Activated T-cell treated with anti-CD3 and anti-CD28 coated beads, Interleukin-2, amount 50 U/mL, for 4 hours (primary cell): ENCODE measurements around the gene SHANK3. TPM values are rescaled to one million over a fixed set of nuclear protein-coding genes. Genes with fewer than 3 reads are reported as not detected.

Experiments used
- ATAC-seq, 2 donors: fragments of 200-7000 bp; cut with Tn5 transposase; one replicate each; pipeline ENCODE4 v1.10.0; 2021
- DNase-seq: peaks from one replicate; pipeline ENCODE4 v3.0.0-alpha.2; 2020
- H3K27me3 Mint-ChIP-seq: one replicate; pipeline ENCODE4 v1.8.0; 2021; ENCODE audit warnings: low read depth, mixed read lengths
- H3K36me3 Mint-ChIP-seq: one replicate; pipeline ENCODE4 v1.8.0; 2022; ENCODE audit warnings: mixed read lengths; ENCODE audit not compliant: insufficient read depth
- H3K4me1 Mint-ChIP-seq: one replicate; pipeline ENCODE4 v1.8.0; 2021; ENCODE audit warnings: low read depth, mixed read lengths
- H3K4me3 Mint-ChIP-seq: one replicate; pipeline ENCODE4 v1.8.0; 2021; ENCODE audit warnings: mild to moderate bottlenecking, moderate library complexity, mixed read lengths
- H3K9me3 Mint-ChIP-seq: one replicate; pipeline ENCODE4 v1.8.0; 2021; ENCODE audit warnings: mixed read lengths
- total RNA-seq, 3 donors: library from RNA; stranded (reverse); gene quantifications; one replicate each; pipeline ENCODE4 v1.2.1, GENCODE V29; 2021

SHANK3 gene
- total RNA-seq, 3 donors from 2014 or later = 0.05 to 0.24 (median 0.08) TPM

DNA sequence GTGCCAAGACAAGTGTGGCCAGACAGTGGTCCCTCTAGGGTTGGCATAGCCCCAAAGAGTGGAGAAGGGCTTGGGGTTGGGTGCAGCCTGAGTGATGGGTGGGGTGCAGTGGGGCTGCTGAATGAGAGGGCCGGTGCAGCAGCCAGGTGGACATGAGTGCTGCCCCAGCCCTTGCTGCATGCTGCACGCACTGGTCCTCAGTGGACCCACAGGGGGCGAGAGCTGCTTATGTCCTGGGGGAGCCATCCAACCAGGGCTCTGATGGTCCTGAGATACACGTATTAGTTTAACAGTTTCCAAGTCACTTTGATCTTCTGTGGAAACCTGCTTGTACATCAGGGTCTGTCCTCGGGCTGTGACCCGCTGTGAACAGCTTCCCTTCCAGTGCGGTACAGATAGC is 41.5 kb downstream of the SHANK3 start:
- no peaks in the 10 kb centered on the region for H3K9me3 Mint-ChIP-seq
- no peak for ATAC-seq

DNA sequence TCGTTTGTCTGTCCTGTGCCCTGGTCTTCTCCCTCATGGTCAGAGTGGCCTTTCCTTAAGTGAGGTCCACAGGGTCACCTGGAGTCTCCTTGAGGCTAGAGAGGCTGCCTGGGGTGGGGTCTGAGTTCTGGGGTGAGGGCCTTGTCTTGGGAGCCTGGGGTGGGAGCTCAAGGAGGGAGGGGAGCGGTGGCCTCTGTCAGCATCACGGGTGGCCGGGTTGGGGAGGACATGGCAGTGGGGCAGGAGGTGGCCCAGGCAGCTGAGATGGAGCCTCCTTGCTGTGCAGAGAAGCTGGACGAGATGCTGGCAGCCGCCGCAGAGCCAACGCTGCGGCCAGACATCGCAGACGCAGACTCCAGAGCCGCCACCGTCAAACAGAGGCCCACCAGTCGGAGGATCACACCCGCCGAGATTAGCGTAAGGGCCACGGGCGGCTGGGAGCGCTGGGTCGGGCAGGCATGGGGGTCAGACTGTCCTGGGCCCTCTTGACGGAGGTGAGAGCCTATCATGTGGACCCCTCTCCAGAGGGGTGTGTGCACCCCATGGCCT is 42.1 kb downstream of the SHANK3 start:
- no peak for DNase-seq
- Mint-ChIP-seq H3K36me3 (no peaks in the 10 kb centered on the region), H3K4me1 (no peaks in the 10 kb centered on the region), H3K9me3 (no peaks in the 10 kb centered on the region), H3K27me3 (no peaks in the 10 kb centered on the region), H3K4me3 (no peak overlapping the region)
- no peak for ATAC-seq

More for the DNA sequence above, 41.5 kb downstream of the SHANK3 start:
- Mint-ChIP-seq H3K27me3 (no peaks in the 10 kb centered on the region), H3K4me1 (no peaks in the 10 kb centered on the region), H3K36me3 (no peaks in the 10 kb centered on the region), H3K4me3 (no peak overlapping the region)
- no peak for DNase-seq

DNA sequence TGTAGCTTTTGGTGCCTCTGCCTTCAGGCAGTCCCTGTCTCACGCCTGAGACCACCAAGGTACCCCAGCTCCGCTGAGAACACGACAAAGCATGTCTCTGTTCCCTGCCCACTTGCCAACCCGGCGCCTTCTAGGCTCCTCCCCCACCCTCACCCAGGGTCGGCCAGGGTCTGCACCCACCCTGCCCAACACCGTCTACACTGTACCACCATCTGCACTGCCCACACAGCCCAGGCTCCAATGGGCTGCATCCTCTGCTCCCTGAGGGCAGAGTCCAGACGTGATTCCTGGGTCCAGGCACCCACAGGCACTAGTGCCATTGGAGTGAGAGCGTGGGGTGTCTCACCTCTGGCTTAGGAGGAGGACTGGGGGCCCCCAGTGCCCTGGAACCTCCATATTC is 42.6 kb downstream of the SHANK3 start:
- no peaks in the 10 kb centered on the region for H3K36me3 Mint-ChIP-seq
- no peak for ATAC-seq
- H3K4me1 Mint-ChIP-seq = no peaks in the 10 kb centered on the region
- H3K9me3 Mint-ChIP-seq = no peaks in the 10 kb centered on the region
- no peak overlapping the region for H3K4me3 Mint-ChIP-seq
- no peaks in the 10 kb centered on the region for H3K27me3 Mint-ChIP-seq
- no peak for DNase-seq

GRCh38 chr22:50715776-50716175 is 43.2 kb downstream of the SHANK3 start:
- ATAC-seq = no peak
- no peaks in the 10 kb centered on the region for H3K36me3 Mint-ChIP-seq
- H3K4me1 Mint-ChIP-seq = no peaks in the 10 kb centered on the region
- no peak for DNase-seq
- H3K4me3 Mint-ChIP-seq = no peak overlapping the region
- H3K9me3 Mint-ChIP-seq = no peaks in the 10 kb centered on the region
- no peaks in the 10 kb centered on the region for H3K27me3 Mint-ChIP-seq

- Mint-ChIP-seq H3K36me3 (no peaks in the 10 kb centered on the region), H3K9me3 (no peaks in the 10 kb centered on the region), H3K27me3 (no peaks in the 10 kb centered on the region), H3K4me3 (no peak overlapping the region), H3K4me1 (no peaks in the 10 kb centered on the region)
- no peak for DNase-seq
- ATAC-seq = no peak
Observed at GRCh38 chr22:50716290-50717024, 43.8 kb downstream of the SHANK3 start.

DNA sequence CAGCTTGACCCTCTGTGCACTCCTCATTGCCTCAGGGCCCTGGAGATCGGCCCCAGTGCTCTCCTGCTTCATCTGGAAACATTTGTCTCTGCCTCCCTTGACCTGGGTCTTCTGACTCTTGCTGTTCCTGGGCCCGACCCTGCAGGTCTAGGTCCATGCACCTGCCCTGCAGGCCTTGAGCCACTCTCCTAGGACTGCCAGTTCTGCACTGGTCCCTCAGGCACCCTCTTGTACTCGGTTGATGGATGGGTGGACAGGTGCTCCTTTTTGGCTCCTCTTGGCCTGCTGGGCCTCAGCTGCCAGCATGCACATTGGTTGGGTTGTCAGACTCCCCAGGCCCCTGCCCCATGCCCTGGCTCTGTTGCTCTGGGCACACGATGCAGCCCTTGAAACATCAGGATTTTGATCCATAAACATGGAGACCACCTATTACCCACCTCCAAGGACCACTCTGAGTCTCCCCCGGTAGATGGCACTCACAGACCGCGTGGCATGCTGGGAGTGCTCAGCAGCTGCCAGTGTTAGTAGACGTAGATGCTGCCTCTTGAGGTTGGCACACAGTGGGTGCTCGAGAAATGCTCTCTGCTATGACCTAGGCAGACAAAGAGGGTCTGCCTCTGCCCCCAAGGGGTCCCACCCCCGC is 45.2 kb downstream of the SHANK3 start:
- DNase-seq = no peak
- no peaks in the 10 kb centered on the region for H3K9me3 Mint-ChIP-seq
- no peak overlapping the region for H3K4me3 Mint-ChIP-seq

GRCh38 chr22:50718352-50718709 is 45.7 kb downstream of the SHANK3 start:
- Mint-ChIP-seq H3K4me3 (no peak overlapping the region), H3K4me1 (no peaks in the 10 kb centered on the region), H3K27me3 (no peaks in the 10 kb centered on the region), H3K36me3 (no peaks in the 10 kb centered on the region), H3K9me3 (no peaks in the 10 kb centered on the region)
- ATAC-seq = no peak
- DNase-seq = no peak

More for the DNA sequence above, 45.2 kb downstream of the SHANK3 start:
- Mint-ChIP-seq H3K36me3 (no peaks in the 10 kb centered on the region), H3K4me1 (no peaks in the 10 kb centered on the region), H3K27me3 (no peaks in the 10 kb centered on the region)
- no peak for ATAC-seq

GRCh38 chr22:50719814-50720300 is 47.2 kb downstream of the SHANK3 start:
- no peak for DNase-seq
- Mint-ChIP-seq H3K36me3 (no peaks in the 10 kb centered on the region), H3K27me3 (no peaks in the 10 kb centered on the region), H3K4me1 (no peaks in the 10 kb centered on the region), H3K9me3 (no peaks in the 10 kb centered on the region), H3K4me3 (no peak overlapping the region)
- no peak for ATAC-seq

GRCh38 chr22:50720301-50721256 is 48.0 kb downstream of the SHANK3 start:
- Mint-ChIP-seq H3K9me3 (no peaks in the 10 kb centered on the region), H3K36me3 (no peaks in the 10 kb centered on the region), H3K4me3 (no peak overlapping the region), H3K27me3 (no peaks in the 10 kb centered on the region), H3K4me1 (no peaks in the 10 kb centered on the region)
- DNase-seq (no peak), ATAC-seq (no peak)

- DNase-seq (no peak), ATAC-seq (no peak)
- Mint-ChIP-seq H3K9me3 (no peaks in the 10 kb centered on the region), H3K27me3 (no peaks in the 10 kb centered on the region), H3K4me3 (no peak overlapping the region), H3K36me3 (no peaks in the 10 kb centered on the region), H3K4me1 (no peaks in the 10 kb centered on the region)
Observed at GRCh38 chr22:50721257-50721844, 48.7 kb downstream of the SHANK3 start.

DNA sequence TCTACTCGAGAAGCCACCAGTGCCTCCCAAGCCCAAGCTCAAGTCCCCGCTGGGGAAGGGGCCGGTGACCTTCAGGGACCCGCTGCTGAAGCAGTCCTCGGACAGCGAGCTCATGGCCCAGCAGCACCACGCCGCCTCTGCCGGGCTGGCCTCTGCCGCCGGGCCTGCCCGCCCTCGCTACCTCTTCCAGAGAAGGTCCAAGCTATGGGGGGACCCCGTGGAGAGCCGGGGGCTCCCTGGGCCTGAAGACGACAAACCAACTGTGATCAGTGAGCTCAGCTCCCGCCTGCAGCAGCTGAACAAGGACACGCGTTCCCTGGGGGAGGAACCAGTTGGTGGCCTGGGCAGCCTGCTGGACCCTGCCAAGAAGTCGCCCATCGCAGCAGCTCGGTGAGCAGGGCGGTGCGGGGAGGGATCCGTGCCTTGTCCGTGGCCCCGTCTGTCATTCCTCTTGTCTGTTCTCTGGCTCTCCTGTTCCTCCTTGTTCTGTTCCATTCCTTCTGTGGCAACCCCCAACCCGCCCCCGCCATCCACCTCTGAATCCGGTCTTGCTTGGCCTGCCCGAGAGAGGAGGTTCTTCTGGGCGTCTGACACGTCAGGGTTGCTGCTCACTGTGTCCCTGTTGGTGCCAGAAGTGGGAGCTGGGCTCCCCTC is 49.6 kb downstream of the SHANK3 start:
- H3K4me3 Mint-ChIP-seq = no peak overlapping the region
- DNase-seq = no peak
- no peak for ATAC-seq
- H3K27me3 Mint-ChIP-seq = no peaks in the 10 kb centered on the region
- no peaks in the 10 kb centered on the region for H3K36me3 Mint-ChIP-seq
- no peaks in the 10 kb centered on the region for H3K4me1 Mint-ChIP-seq
- no peaks in the 10 kb centered on the region for H3K9me3 Mint-ChIP-seq
